HEK293 (cell line): ENCODE measurements around the gene GTF2A1.

Experiments used
- CTCF ChIA-PET: fragments of 350-600 bp; formaldehyde crosslinking; extraction: SDS; loops from one replicate; lab custom pipeline; 2021; ENCODE audit warnings: antibody characterized with exemption; lab: Yijun Ruan, JAX
- POLR2A ChIA-PET: fragments of 300-600 bp; formaldehyde crosslinking; extraction: SDS; loops from one replicate; lab custom pipeline; 2020; ENCODE audit warnings: antibody characterized with exemption, inconsistent platforms; lab: Yijun Ruan, JAX
- H3K27ac ChIP-seq: fragments of 200-500 bp; sonication (Bioruptor generic); 2 replicates; pipeline ENCODE4 v1.5.1; 2014; ENCODE audit warnings: low read depth, low read length, control low read depth, inconsistent platforms; ENCODE audit errors: extremely low read depth
- H3K36me3 ChIP-seq, 2 experiments: fragments of 200-500 bp in 1 of 2; sonication (Bioruptor generic) in 1 of 2; 1 replicate in 1 of 2; 2 replicates in 1 of 2; pipeline ENCODE4 v1.5.1; 2014 to 2017; ENCODE audit warnings: inconsistent platforms in 2 of 2, low read length in 2 of 2; ENCODE audit not compliant: control insufficient read depth in 2 of 2, insufficient read depth in 1 of 2
- H3K4me1 ChIP-seq: fragments of 200-500 bp; sonication (Bioruptor generic); 2 replicates; pipeline ENCODE4 v1.5.1; 2014; ENCODE audit warnings: mild to moderate bottlenecking, low read length, inconsistent platforms; ENCODE audit not compliant: control insufficient read depth, insufficient read depth
- H3K4me3 ChIP-seq: 2 replicates; pipeline ENCODE4 v1.5.1; 2011; ENCODE audit warnings: low read depth, mild to moderate bottlenecking, control low read depth, low read length, moderate library complexity
- H3K9me3 ChIP-seq: fragments of 200-500 bp; sonication (Bioruptor generic); 2 replicates; pipeline ENCODE4 v1.5.1; 2014; ENCODE audit warnings: low read depth, low read length, inconsistent platforms; ENCODE audit not compliant: control insufficient read depth, insufficient read depth
- BCL11A ChIP-seq: fragments of 450-650 bp; formaldehyde crosslinking; IDR thresholded peaks from 2 replicates; pipeline ENCODE4 v1.5.1; 2016; ENCODE audit warnings: low read depth, missing biosample characterization, missing genetic modification characterization
- GFI1B ChIP-seq: fragments of 450-650 bp; formaldehyde crosslinking; IDR thresholded peaks from 2 replicates; pipeline ENCODE4 v1.5.1; 2016; ENCODE audit warnings: missing biosample characterization, missing genetic modification characterization
- HIC1 ChIP-seq: fragments of 450-650 bp; formaldehyde crosslinking; IDR thresholded peaks from 2 replicates; pipeline ENCODE4 v1.5.1; 2016; ENCODE audit warnings: missing biosample characterization, missing genetic modification characterization
- PRDM2 ChIP-seq: fragments of 450-650 bp; formaldehyde crosslinking; IDR thresholded peaks from 2 replicates; pipeline ENCODE4 v1.5.1; 2016; ENCODE audit warnings: missing biosample characterization, missing genetic modification characterization, borderline replicate concordance
- SCRT1 ChIP-seq: fragments of 450-650 bp; formaldehyde crosslinking; IDR thresholded peaks from 2 replicates; pipeline ENCODE4 v1.5.1; 2016; ENCODE audit warnings: missing biosample characterization, missing genetic modification characterization, borderline replicate concordance
- WT1 ChIP-seq: fragments of 450-650 bp; formaldehyde crosslinking; IDR thresholded peaks from 2 replicates; pipeline ENCODE4 v1.5.1; 2016; ENCODE audit warnings: missing biosample characterization, missing genetic modification characterization
- ZBTB1 ChIP-seq: fragments of 450-650 bp; formaldehyde crosslinking; IDR thresholded peaks from 2 replicates; pipeline ENCODE4 v1.5.1; 2016; ENCODE audit warnings: missing biosample characterization, missing genetic modification characterization
- ZBTB44 ChIP-seq: fragments of 450-650 bp; IDR thresholded peaks from 2 replicates; pipeline ENCODE4 v1.5.1; 2018; ENCODE audit warnings: missing biosample characterization, mild to moderate bottlenecking, missing genetic modification characterization
- ZFP69B ChIP-seq: fragments of 450-650 bp; formaldehyde crosslinking; IDR thresholded peaks from 2 replicates; pipeline ENCODE4 v1.5.1; 2016; ENCODE audit warnings: missing biosample characterization, missing genetic modification characterization
- ZNF184 ChIP-seq: fragments of 450-650 bp; IDR thresholded peaks from 2 replicates; pipeline ENCODE4 v1.5.1; 2018; ENCODE audit warnings: missing biosample characterization, mild to moderate bottlenecking, missing genetic modification characterization
- ZNF433 ChIP-seq: fragments of 450-650 bp; formaldehyde crosslinking; IDR thresholded peaks from 2 replicates; pipeline ENCODE4 v1.5.1; 2016; ENCODE audit warnings: missing biosample characterization, missing genetic modification characterization, low read depth
- ZNF501 ChIP-seq: fragments of 450-650 bp; formaldehyde crosslinking; IDR thresholded peaks from 2 replicates; pipeline ENCODE4 v1.5.1; 2016; ENCODE audit warnings: missing biosample characterization, missing genetic modification characterization
- ZNF549 ChIP-seq: fragments of 450-650 bp; IDR thresholded peaks from 2 replicates; pipeline ENCODE4 v1.5.1; 2018; ENCODE audit warnings: missing biosample characterization, missing genetic modification characterization, mild to moderate bottlenecking, inconsistent platforms, moderate library complexity
- ZNF677 ChIP-seq: fragments of 450-650 bp; IDR thresholded peaks from 2 replicates; pipeline ENCODE4 v1.5.0; 2018; ENCODE audit warnings: missing biosample characterization, mild to moderate bottlenecking, missing genetic modification characterization, moderate library complexity
- ZSCAN23 ChIP-seq: fragments of 450-650 bp; formaldehyde crosslinking; IDR thresholded peaks from 2 replicates; pipeline ENCODE4 v1.5.1; 2016; ENCODE audit warnings: missing biosample characterization, missing genetic modification characterization

GTF2A1 gene

GRCh38 chr14:81133400-81133799, 87.4 kb downstream of the GTF2A1 start:
- no peak for TF ChIP-seq ZNF433
- TF ChIP-seq ZBTB44 (tag by site-specific recombination): no peak
- no peak for TF ChIP-seq WT1 (tag by site-specific recombination)
- TF ChIP-seq ZBTB1 (tag by site-specific recombination): no peak
- TF ChIP-seq ZFP69B (tag by site-specific recombination): no peak
- no peak for TF ChIP-seq HIC1
- TF ChIP-seq GFI1B (tag by site-specific recombination): no peak
- Histone ChIP-seq H3K4me3 (no peak overlapping the region), H3K27ac (no peak overlapping the region), H3K4me1 (no peaks in the 10 kb centered on the region), H3K9me3 (no peaks in the 10 kb centered on the region), H3K36me3 (no peaks in the 10 kb centered on the region)
- POLR2A ChIA-PET: no interaction called here
- CTCF ChIA-PET: interaction anchor here (0.6 to 0.9 kb wide), 2 partner anchors 9 to 30 kb away, joined by 3 to 7 read pairs; no protein-coding TSS in a partner anchor

GRCh38 chr14:81132468-81132867, 88.3 kb downstream of the GTF2A1 start:
- CTCF ChIA-PET: no interaction called here
- H3K4me3 ChIP-seq: no peak overlapping the region
- no peaks in the 10 kb centered on the region for H3K4me1 ChIP-seq
- POLR2A ChIA-PET: no interaction called here
- H3K36me3 ChIP-seq: no peaks in the 10 kb centered on the region
- H3K27ac ChIP-seq: no peak overlapping the region
- H3K9me3 ChIP-seq: no peaks in the 10 kb centered on the region
- TF ChIP-seq ZNF184 (tag by site-specific recombination) (no peak), ZBTB1 (tag by site-specific recombination) (no peak), ZNF677 (tag by site-specific recombination) (no peak), ZNF501 (tag by site-specific recombination) (no peak), ZSCAN23 (tag by site-specific recombination) (no peak), ZNF549 (no peak), BCL11A (tag by site-specific recombination) (no peak), SCRT1 (tag by site-specific recombination) (no peak), PRDM2 (tag by site-specific recombination) (no peak)
